IMR-90 (cell line): ENCODE data around the gene BAIAP2L1. TPM values are rescaled to one million over a fixed set of nuclear protein-coding genes. Genes with fewer than 3 reads are reported as not detected.

Source experiments
- ATAC-seq: fragments of 200-7000 bp; cut with Tn5 transposase; 2 replicates; pipeline ENCODE4 v1.9.1; 2020; ENCODE audit warnings: low read depth, mild to moderate bottlenecking, moderate library complexity
- BruUV-seq: library from RNA; stranded (reverse); fragments of 400-500 nt; replicated peaks from 2 replicates; lab custom pipeline; 2021; lab: Mats Ljungman, UMichigan
- CTCF ChIA-PET: fragments of 300-600 bp; formaldehyde crosslinking; extraction: SDS; loops from one replicate; lab custom pipeline; 2021; ENCODE audit warnings: antibody characterized with exemption; lab: Yijun Ruan, JAX
- POLR2A ChIA-PET: fragments of 300-600 bp; sonication (Branson Sonifier 250); formaldehyde crosslinking; loops from one replicate; lab custom pipeline; 2022; ENCODE audit warnings: antibody characterized with exemption; ENCODE audit not compliant: unreplicated experiment; lab: Charles Lee
- DNase-seq: peaks from one replicate; pipeline ENCODE4 v3.0.0; 2013
- H2AFZ ChIP-seq: replicated peaks from 2 replicates; pipeline ENCODE3; 2013; ENCODE audit warnings: low read length, mild to moderate bottlenecking; ENCODE audit not compliant: poor library complexity
- H2AK5ac ChIP-seq: 2 replicates; pipeline ENCODE4 v1.6.1; 2013; ENCODE audit warnings: low read depth, low read length, inconsistent platforms
- H2AK9ac ChIP-seq: replicated peaks from 2 replicates; pipeline ENCODE3; 2013; ENCODE audit warnings: mild to moderate bottlenecking, low read depth, low read length, moderate library complexity; ENCODE audit not compliant: poor library complexity
- H2BK120ac ChIP-seq: 2 replicates; pipeline ENCODE4 v1.6.1; 2013; ENCODE audit warnings: low read depth, low read length, inconsistent platforms
- H2BK15ac ChIP-seq: 3 replicates; pipeline ENCODE4 v1.6.1; 2013; ENCODE audit warnings: low read depth, low read length, inconsistent platforms
- H2BK20ac ChIP-seq: 2 replicates; pipeline ENCODE4 v1.6.1; 2013; ENCODE audit warnings: low read depth, mild to moderate bottlenecking, inconsistent platforms, low read length, moderate library complexity
- H2BK5ac ChIP-seq: 2 replicates; pipeline ENCODE4 v1.6.1; 2013; ENCODE audit warnings: mild to moderate bottlenecking, low read depth, low read length, inconsistent platforms; ENCODE audit not compliant: poor library complexity, severe bottlenecking
- H3K14ac ChIP-seq: replicated peaks from 2 replicates; pipeline ENCODE4 v1.6.1; 2013; ENCODE audit warnings: low read depth, low read length, inconsistent platforms
- H3K18ac ChIP-seq: 2 replicates; pipeline ENCODE4 v1.6.1; 2013; ENCODE audit warnings: low read depth, low read length, control low read depth
- H3K23ac ChIP-seq: 2 replicates; pipeline ENCODE4 v1.6.1; 2013; ENCODE audit warnings: low read depth, low read length, inconsistent platforms
- H3K27ac ChIP-seq: 2 replicates; pipeline ENCODE4 v1.5.1; 2013; ENCODE audit warnings: mild to moderate bottlenecking, control low read depth, low read length; ENCODE audit not compliant: insufficient read depth
- H3K27me3 ChIP-seq: 2 replicates; pipeline ENCODE4 v1.6.1; 2013; ENCODE audit warnings: low read length; ENCODE audit not compliant: control insufficient read depth, insufficient read depth
- H3K36me3 ChIP-seq: 2 replicates; pipeline ENCODE4 v1.6.1; 2013; ENCODE audit warnings: low read length, mixed read lengths; ENCODE audit not compliant: control insufficient read depth, insufficient read depth
- H3K4ac ChIP-seq: 2 replicates; pipeline ENCODE4 v1.6.1; 2013; ENCODE audit warnings: low read depth, low read length, inconsistent platforms
- H3K4me1 ChIP-seq: 2 replicates; pipeline ENCODE4 v1.6.1; 2013; ENCODE audit warnings: low read length, mixed read lengths; ENCODE audit not compliant: control insufficient read depth, insufficient read depth
- H3K4me2 ChIP-seq: 2 replicates; pipeline ENCODE4 v1.6.1; 2013; ENCODE audit warnings: low read depth, mild to moderate bottlenecking, control low read depth, low read length, moderate library complexity
- H3K4me3 ChIP-seq: 2 replicates; pipeline ENCODE4 v1.5.1; 2013; ENCODE audit warnings: low read depth, mild to moderate bottlenecking, control low read depth, low read length, moderate library complexity; ENCODE audit not compliant: insufficient read depth
- H3K56ac ChIP-seq: 2 replicates; pipeline ENCODE4 v1.6.1; 2013; ENCODE audit warnings: low read length, inconsistent platforms; ENCODE audit not compliant: insufficient read depth; ENCODE audit errors: extremely low read depth
- H3K79me1 ChIP-seq, 2 experiments: 2 replicates each; pipeline ENCODE4 v1.6.1; 2013; ENCODE audit warnings: low read length in 2 of 2, inconsistent platforms in 1 of 2, low read depth in 1 of 2
- H3K9ac ChIP-seq: 2 replicates; pipeline ENCODE4 v1.6.1; 2013; ENCODE audit warnings: low read depth, low read length, control low read depth
- H3K9me1 ChIP-seq: 2 replicates; pipeline ENCODE4 v1.6.1; 2013; ENCODE audit warnings: low read length, inconsistent platforms; ENCODE audit not compliant: insufficient read depth
- H3K9me3 ChIP-seq: 2 replicates; pipeline ENCODE4 v1.6.1; 2013; ENCODE audit warnings: low read length; ENCODE audit not compliant: control insufficient read depth, insufficient read depth
- H4K20me1 ChIP-seq: 2 replicates; pipeline ENCODE4 v1.6.1; 2013; ENCODE audit warnings: low read length, inconsistent platforms; ENCODE audit not compliant: insufficient read depth
- H4K5ac ChIP-seq: 2 replicates; pipeline ENCODE4 v1.6.1; 2013; ENCODE audit warnings: mild to moderate bottlenecking, low read depth, low read length, control low read depth
- H4K8ac ChIP-seq, 2 experiments: 2 replicates each; pipeline ENCODE4 v1.6.1; 2013; ENCODE audit warnings: low read depth in 2 of 2, low read length in 2 of 2, control low read depth in 1 of 2, inconsistent platforms in 1 of 2
- H4K91ac ChIP-seq: 2 replicates; pipeline ENCODE4 v1.6.1; 2013; ENCODE audit warnings: low read depth, low read length, inconsistent platforms; ENCODE audit not compliant: insufficient read depth
- MAFK ChIP-seq: IDR thresholded peaks from 2 replicates; pipeline ENCODE4 v1.6.1; 2012; ENCODE audit warnings: low read depth, low read length, improper control_type of control experiment
- MAZ ChIP-seq: IDR thresholded peaks from 2 replicates; pipeline ENCODE4 v1.6.1; 2012; ENCODE audit warnings: low read depth, mild to moderate bottlenecking, low read length, improper control_type of control experiment, moderate library complexity, borderline replicate concordance
- MXI1 ChIP-seq: IDR thresholded peaks from 2 replicates; pipeline ENCODE4 v1.6.1; 2012; ENCODE audit warnings: low read depth, mild to moderate bottlenecking, low read length, moderate library complexity, borderline replicate concordance
- POLR2A ChIP-seq: IDR thresholded peaks from 2 replicates; pipeline ENCODE4 v1.6.1; 2012; ENCODE audit warnings: mild to moderate bottlenecking, low read depth, low read length
- RCOR1 ChIP-seq: IDR thresholded peaks from 2 replicates; pipeline ENCODE4 v1.6.1; 2012; ENCODE audit warnings: mild to moderate bottlenecking, low read length, improper control_type of control experiment; ENCODE audit not compliant: insufficient replicate concordance
- SMC3 ChIP-seq: fragments of 150-350 bp; IDR thresholded peaks from 2 replicates; pipeline ENCODE4 v1.6.1; 2016; ENCODE audit warnings: low read depth, mild to moderate bottlenecking, antibody characterized with exemption, low read length, moderate library complexity
- USF2 ChIP-seq: fragments of 150-350 bp; IDR thresholded peaks from 2 replicates; pipeline ENCODE4 v1.6.1; 2017; ENCODE audit warnings: mild to moderate bottlenecking, antibody characterized with exemption, low read length, low read depth
- WGBS, 2 experiments: methylation state at CpG; one replicate each; pipeline versions ENCODE4 v1.1.5 to v1.1.7; 2013; ENCODE audit warnings: missing lambda C conversion rate in 2 of 2; ENCODE audit not compliant: insufficient read length in 1 of 2; ENCODE audit errors: extremely low coverage in 2 of 2; 5-methylcytosine and 5-hydroxymethylcytosine counted together
- dilution Hi-C: fragments of 300-500 bp; cut with HindIII; formaldehyde crosslinking; loops from one replicate; pipeline ENCODE4 v1.14.3; 2018; ENCODE audit warnings: low sequenced_read_pairs; ENCODE audit not compliant: unreplicated experiment
- in situ Hi-C: fragments of 300-500 bp; cut with MboI; formaldehyde crosslinking; loops from 3 replicates; pipeline ENCODE4 v1.14.3; 2019; ENCODE audit warnings: low sequenced_read_pairs, inconsistent platforms, mixed read lengths
- intact Hi-C: fragments of 100-400 bp; cut with micrococcal nuclease; formaldehyde crosslinking; loops from 2 replicates; pipeline ENCODE4 v1.10.0; 2022
- polyA plus RNA-seq, 3 experiments: library from polyadenylated mRNA; depleted of rRNA; stranded (reverse); fragments of >200 nt; gene quantifications; 2 replicates each; pipeline ENCODE4 v1.2.3, GENCODE V29; 2012; ENCODE audit warnings: low replicate concordance in 1 of 3
- total RNA-seq: library from RNA; depleted of rRNA; stranded (reverse); fragments of >200 nt; gene quantifications from 2 replicates; pipeline ENCODE4 v1.2.3, GENCODE V29; 2012

BAIAP2L1 gene
- total and polyA plus RNA-seq, 2 of the 4 experiments (the other 2 are of a cell fraction), result 2.2 to 6.0 TPM

DNA sequence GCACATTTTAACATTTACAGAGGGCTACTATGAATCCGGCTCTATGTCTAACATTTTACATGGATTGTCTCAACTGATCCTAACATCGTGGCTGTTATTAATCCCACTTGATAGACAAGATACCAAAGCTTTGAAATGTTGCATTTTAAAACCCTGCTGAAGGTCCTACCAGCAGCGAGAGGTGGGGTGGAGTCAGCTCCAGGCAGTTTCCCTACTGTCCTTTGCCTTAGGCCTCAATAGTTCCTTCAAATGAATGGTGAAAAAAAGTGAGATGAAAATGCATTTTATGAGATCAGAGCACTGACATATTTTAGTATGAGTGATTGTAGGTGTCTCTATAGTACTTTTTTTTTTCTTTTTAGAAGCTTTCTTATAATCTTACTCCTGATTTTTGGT lies 26.6 kb downstream of the BAIAP2L1 start:
- H3K23ac ChIP-seq, result no peak overlapping the region
- no peak overlapping the region for H2BK5ac ChIP-seq
- H3K27ac ChIP-seq, result no peak overlapping the region
- H4K20me1 ChIP-seq, result no peaks in the 10 kb centered on the region
- no peak overlapping the region for H3K4me3 ChIP-seq
- no peak overlapping the region for H4K8ac ChIP-seq
- dilution Hi-C loops, result no loop called here
- no peak overlapping the region for H4K5ac ChIP-seq
- no peak overlapping the region for H3K4me2 ChIP-seq
- H2AK5ac ChIP-seq, result no peak overlapping the region
- ATAC-seq (no peak), DNase-seq (no peak)
- no peak overlapping the region for H3K4ac ChIP-seq
- peaks cover 2% of the 10 kb centered on the region for H3K9me1 ChIP-seq
- no peak overlapping the region for H4K91ac ChIP-seq
- no peak overlapping the region for H3K18ac ChIP-seq
- ChIA-PET CTCF (no interaction called here), POLR2A (no interaction called here)
- H2BK20ac ChIP-seq, result no peak overlapping the region
- intact Hi-C loops, result no loop called here
- in situ Hi-C loops, result no loop called here
- H3K14ac ChIP-seq, result no peak overlapping the region
- peaks cover 3 to 38% of the 10 kb centered on the region in 2 experiments; a peak in 3 of 4 replicates for H3K79me1 ChIP-seq
- no peak overlapping the region for H2AK9ac ChIP-seq
- H3K56ac ChIP-seq, result no peak overlapping the region
- H2BK120ac ChIP-seq, result no peak overlapping the region
- BruUV-seq, result no TSS peak
- H3K4me1 ChIP-seq, result peaks cover 2% of the 10 kb centered on the region; the same call in 1 of the 2 replicates
- H3K9ac ChIP-seq, result no peak overlapping the region
- TF ChIP-seq RCOR1 (no peak), MXI1 (no peak), SMC3 (no peak), MAZ (no peak), POLR2A (no peak), USF2 (no peak), MAFK (no peak)
- H3K9me3 ChIP-seq, result no peaks in the 10 kb centered on the region
- no peaks in the 10 kb centered on the region for H3K27me3 ChIP-seq
- no peaks in the 10 kb centered on the region for H3K36me3 ChIP-seq
- H2BK15ac ChIP-seq, result no peak overlapping the region
- 93% methylated on average over 2 of the region's 3 CpGs; no CpG with 5 or more reads in 1 of the 2 experiments for WGBS, 2 experiments
- no peak overlapping the region for H2AFZ ChIP-seq
